ENCODE data around the gene ZBTB21.
"Not testable (repeated sequence)": the region's sequence is repeated elsewhere in the genome, so short reads cannot be mapped to it uniquely, and the experiment has no call there.

Gene ZBTB21

DNA sequence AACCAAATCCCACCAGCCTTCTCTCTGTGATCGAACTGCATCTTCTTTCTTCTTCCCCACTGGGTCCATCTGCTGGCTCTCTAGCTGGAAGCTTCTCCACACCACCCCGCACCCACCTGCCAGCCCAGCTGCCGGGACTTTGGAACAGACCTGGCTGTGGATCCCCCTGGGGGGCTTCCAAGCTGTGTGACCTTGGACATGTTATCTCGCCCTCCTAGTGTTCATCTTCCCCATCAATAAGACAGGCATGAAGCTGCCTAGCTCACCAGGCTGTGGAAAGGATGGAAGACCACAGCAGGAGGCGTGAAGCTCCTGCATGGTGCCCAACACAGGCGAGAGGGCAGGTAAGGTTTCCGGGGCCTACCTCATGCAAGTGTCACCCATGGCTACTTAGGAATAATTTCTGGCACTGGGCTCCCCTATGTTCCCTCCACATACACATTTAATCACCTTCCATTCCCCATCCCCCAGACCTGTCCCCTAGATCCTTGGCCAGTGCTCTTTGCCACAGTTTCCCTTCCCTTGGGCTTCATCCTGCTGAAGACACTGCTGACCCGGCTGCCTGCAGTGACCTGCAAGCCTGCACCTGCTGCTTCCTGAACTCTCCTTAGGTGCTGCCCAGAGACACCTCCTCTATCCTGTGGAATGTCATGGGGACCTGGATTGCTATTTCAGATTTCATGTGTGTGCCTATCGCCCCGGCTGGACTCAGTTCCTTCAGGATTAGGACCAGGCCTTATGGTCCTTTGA, 43.1 kb downstream of the ZBTB21 start:
- no peak for DNase-seq

DNA sequence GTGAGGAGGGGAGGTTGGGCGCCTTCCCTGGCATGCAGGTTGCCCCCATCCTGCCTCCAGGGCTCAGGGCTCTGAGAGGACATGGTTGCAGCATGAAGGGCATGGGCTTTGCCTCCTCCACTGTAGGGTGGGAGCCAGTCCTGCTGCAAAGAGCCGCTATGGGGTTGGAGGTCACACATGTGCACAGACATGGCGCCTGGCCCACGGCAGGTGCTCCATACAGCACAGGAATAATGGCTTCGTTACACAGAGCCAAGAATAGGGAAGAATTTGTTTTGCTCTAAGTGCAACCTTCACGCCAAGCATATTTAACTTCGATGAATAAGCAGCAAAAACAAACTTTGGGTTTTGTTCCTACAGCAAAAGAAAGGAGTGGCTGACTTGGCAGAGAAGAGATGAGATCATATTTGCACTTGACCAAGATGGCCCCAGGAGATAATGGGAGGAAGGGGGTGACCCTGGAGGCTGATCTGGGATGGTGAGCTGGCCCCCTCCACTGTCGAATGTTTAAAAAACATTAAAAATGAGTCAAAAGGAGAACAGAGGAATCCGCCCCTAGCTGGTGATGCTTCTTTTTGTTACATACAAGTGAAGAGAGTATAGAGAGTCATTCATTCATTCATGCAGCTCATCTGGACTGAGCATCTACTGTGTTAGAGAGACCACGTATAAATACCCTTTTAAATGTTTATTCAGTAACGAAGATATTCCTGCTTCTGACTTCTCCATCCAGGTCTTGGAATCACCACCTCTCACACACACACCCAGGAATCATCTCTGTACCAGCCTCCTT, 43.9 kb downstream of the ZBTB21 start:
- DNase-seq, result no peak

DNA sequence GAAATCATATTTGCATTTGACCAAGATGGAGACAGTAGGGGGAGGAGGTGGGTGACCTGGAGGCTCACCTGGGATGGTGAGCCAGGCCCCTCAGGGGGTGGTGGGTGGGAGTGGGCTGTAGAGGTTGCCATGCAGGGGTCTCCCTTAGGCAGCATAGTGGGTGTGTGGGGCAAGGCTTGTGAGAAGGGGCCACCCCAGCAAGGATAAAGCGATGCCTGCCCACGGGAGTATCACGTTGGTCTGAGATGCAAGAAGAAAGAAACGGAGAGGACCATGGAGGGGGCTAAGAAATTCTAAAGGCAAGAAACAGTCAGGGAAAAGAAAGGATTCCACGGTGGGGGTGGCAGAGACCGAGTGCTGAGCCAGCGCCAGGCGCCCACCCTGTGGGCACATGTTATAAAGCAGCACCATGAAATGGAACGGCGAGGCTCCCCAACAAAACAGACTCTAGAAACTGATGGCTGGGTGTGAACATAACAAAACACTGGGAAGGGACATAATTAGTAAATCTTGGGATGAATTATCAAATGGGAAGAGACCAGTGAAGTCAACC, 44.6 kb downstream of the ZBTB21 start:
- DNase-seq, result no peak

DNA sequence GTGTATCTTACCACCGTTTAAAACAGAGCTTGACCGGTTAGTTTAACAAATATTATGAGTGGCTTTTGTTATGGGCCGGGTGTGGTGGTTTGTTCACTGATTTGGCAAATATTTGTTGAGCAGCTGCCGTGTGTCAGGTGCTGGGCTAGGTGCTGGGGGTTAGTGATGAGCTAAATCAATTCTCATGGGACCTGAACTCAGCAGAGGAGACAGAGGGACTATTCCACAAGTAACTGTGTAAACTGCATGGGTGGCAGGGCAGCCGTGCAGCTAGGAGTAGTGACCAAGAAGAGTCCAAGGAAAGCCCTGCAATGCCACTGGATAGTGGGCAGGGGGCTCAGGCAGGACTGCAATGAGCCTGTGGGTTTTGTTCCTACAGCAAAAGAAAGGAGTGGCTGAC, 45.1 kb downstream of the ZBTB21 start:
- DNase-seq, result no peak

- no peak for DNase-seq
Measured at GRCh38 chr21:41964171-41964570, 46.0 kb downstream of the ZBTB21 start.

DNA sequence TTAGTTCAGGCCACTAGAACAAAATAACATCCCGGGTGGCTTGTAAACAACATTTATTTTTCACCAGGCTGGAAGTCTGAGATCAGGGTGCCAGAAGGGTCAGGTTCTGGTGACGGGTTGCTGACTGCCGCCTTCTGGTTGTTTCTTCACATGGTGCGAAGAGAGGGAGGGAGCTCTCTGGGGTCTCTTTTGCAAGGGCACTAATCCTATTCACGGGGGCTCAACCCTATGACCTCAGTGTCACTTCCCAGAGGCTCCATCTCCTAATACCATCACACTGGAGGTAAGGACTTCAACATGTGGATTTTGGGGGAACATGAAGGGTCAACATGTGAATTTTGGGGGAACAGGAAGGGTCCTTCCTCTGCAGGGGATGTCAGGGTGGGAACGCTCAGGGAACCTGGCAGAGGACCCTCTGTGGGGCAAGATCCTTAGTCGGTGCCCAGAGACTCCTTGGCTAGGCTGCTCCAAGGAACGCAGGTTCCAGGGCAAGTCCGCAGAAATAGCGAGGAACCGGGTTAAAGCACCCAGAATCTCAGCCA, 47.7 kb downstream of the ZBTB21 start:
- DNase-seq, result no peak

- no peak for DNase-seq
Measured at GRCh38 chr21:41961753-41962152, 48.4 kb downstream of the ZBTB21 start.

- no peak for DNase-seq
Measured at GRCh38 chr21:41961282-41961701, 48.9 kb downstream of the ZBTB21 start.

- DNase-seq, result no peak
Measured at GRCh38 chr21:41960386-41960785, 49.8 kb downstream of the ZBTB21 start.

DNA sequence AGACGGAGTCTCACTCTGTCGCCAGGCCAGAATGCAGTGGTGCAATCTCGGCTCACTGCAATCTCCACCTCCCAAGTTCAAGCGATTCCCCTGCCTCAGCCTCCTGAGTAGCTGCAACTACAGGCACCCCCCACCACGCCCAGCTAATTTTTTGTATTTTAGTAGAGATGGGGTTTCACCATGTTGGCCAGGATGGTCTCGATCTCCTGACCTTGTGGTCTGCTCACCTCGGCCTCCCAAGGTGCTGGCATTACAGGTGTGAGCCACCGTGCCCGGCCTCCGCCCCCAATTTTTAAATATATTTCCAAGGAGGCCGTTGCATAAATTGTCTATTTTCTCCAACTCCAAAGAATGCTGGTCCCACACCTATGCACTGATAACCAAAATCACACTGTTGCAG, 50.5 kb downstream of the ZBTB21 start:
- DNase-seq, result not testable (repeated sequence)

DNA sequence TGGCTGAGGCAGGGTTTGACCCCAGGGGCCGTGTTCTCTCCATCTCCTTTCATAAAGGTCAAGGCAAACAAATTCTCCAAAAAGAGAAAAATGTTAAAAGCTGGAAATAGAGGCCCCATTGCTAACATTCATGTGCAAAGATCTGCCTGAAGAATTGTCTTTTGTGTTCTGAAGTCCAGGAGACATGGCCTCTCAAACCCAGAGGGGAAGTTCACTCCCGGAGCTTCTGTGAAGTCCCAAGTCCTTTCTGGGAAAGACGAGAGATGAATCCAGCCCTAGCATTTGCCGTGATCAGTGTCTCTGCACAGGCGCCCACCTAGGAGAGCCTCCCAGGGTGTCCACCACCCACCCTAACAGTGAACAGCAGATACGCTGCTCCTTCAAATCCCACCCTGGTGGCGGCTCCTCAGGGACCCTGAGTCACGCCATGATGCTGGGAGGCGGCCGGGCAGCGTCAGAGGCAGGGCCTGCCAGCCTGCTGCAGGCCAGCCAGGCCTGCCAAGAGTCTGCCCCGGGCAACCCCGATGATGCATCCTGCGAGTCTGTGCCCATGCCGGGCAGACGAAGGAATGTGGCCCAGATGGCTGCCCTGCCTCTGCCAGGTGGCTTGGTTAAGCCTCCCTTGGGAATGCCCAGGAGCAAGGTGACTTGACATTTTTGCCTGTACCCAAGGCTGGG, 51.1 kb downstream of the ZBTB21 start:
- no peak for DNase-seq

DNA sequence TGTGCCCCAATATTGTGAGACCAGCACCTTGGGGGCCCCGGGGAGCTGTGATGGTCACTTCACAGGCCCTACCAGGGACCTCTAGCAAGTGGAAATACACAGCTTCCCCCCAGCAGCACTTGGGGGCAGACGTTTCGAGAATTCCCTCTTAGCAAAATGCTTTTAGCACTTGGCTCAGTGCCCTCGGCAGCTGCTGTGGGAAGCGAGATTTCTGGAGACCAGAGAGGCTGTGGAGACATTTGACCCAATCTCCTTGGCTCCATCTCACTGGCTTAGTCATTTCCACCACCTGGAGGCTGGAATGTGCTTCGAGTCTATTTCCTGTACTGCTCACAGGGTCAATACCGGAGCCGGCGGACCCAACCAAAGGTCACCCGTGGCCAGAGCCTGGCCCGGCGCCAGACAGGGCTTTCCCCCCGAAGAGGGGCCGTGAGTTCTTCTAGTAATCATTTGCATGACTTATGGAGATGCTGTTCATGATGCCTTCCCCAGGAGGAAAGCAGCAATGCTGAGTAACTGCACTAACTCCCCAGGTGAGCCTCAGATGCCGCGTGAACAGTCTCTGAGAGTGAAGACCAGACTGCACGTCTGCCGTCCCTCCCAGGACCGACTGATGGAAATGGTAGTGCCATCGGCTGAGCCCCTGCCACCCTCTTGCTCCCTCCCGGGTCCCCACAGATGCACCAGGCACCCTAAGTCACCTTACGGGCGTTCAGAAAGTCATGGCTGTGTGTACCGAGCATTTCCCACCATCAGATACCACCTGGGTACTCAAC, 52.0 kb downstream of the ZBTB21 start:
- DNase-seq, result no peak

GRCh38 chr21:41956926-41957729, 53.0 kb downstream of the ZBTB21 start:
- no peak for DNase-seq

- no peak for DNase-seq
Measured at GRCh38 chr21:41955516-41955915, 54.6 kb downstream of the ZBTB21 start.

GRCh38 chr21:41954654-41955499, 55.3 kb downstream of the ZBTB21 start:
- no peak for DNase-seq

DNA sequence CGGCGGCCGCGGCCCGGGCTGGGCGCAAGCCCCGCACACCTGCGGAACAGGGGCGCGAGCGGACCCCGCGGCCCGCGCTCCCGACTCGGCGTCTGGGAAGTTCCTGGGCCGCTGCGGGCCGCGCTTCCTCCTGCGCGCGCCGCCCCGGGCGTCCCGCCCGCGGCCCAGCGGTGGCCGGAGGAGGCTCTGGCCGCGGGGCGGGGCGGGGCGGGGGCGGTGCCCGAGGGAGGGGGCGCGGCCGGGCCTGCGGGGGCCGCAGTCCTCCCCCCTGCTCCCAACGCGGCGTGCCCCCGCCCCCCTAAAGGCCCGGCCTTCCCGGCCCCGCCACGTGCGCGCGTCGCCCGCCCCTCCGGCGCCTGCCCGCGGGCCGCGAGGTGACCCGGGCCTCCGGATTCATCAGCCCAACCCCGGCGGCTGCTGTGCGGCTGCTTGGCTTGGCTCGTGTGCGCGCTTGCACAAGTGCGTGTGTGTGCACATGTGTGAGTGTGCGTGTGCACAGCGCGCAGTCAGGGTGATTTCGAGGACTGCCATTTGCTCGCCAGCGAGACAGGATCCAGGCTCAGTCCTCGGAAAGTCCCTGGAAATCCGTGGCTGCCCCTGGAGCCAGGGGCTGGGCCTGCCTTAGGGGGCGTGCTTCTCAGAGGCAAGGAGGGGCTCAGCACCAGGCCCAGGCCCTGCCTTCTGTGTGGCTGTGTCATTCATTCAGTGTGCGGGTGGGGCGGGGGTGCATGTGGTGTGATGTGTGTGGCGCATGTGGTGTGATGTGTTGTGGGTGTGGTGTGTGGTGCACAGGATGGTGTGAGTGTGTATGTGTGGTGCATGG, 56.1 kb downstream of the ZBTB21 start, which contains the start of gene C2CD2:
Gene C2CD2, minus strand, starts transcription at position 188 of the 823 bp plus-strand sequence. CDS start 370 bp downstream, outside the sequence.
- peak; percentile 86 for DNase-seq

DNA sequence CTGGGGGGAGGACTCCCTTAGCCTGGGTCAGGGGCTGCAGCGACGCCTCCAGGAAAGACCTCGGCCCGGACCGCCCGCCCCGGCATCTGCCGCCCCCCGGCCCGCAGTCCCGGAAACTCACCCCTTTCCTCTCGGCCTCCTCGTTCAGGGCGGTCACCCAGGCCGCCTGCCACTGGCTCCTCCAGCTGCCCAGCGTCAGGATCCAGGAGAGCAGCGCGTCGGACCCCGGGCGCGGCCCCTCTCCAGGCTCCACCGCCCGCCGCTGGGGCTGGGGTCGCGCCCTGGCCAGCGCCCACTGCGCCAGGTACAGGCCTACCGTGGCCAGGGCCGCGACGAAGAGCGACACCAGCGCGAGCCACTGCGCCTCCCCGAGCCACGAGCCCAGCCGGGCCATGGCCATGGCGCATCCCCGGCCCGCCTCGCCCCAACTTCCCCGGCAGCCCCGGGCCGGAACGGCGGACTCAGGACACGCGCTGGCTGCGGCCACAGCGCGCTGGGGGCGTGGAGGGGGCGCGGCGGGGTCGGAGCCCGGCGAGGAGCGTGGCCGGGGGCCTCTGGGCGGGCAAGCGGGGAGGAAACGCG, 56.8 kb downstream of the ZBTB21 start:
- DNase-seq, result peak; percentile 72

- peak; percentile 67 for DNase-seq
Measured at GRCh38 chr21:41952568-41953248, 57.5 kb downstream of the ZBTB21 start.

Measured in retina (tissue), 1 donor.